ENCODE results near the gene FOXN3.

GRCh38 chr14:89360277-89360676 is 56.8 kb downstream of the FOXN3 start:
- no peak for TF ChIP-seq MEF2A (IDR thresholded peaks at IDR 0.05; ENCODE audit: borderline replicate concordance, low read depth)
- TF ChIP-seq CTCF (IDR thresholded peaks at IDR 0.05): no peak
- TF ChIP-seq POLR2AphosphoS5 (IDR thresholded peaks at IDR 0.05; ENCODE audit: low read depth, low read length): no peak
- TF ChIP-seq MAX (IDR thresholded peaks at IDR 0.05; ENCODE audit: low read depth): no peak
- no peak for TF ChIP-seq EZH2phosphoT487 (IDR thresholded peaks at IDR 0.05; ENCODE audit: borderline replicate concordance, low read depth)
- TF ChIP-seq SIN3A (IDR thresholded peaks at IDR 0.05; ENCODE audit: borderline replicate concordance, low read depth, low read length): no peak
- no peak for TF ChIP-seq NFIC (IDR thresholded peaks at IDR 0.05; ENCODE audit: borderline replicate concordance)

Measured in SK-N-SH (cell line).